HepG2 (cell line): ENCODE data around the gene SPI1. TPM values are rescaled to one million over a fixed set of nuclear protein-coding genes. Genes with fewer than 3 reads are reported as not detected.

Source experiments
- ADNP ChIP-seq: sonication (generic); formaldehyde crosslinking; IDR thresholded peaks from 2 replicates; pipeline ENCODE4 v1.4.0; 2020; ENCODE audit warnings: missing genetic modification reagents
- ATF3 ChIP-seq: sonication (generic); formaldehyde crosslinking; IDR thresholded peaks from 2 replicates; pipeline ENCODE4 v1.4.0; 2020; ENCODE audit warnings: missing genetic modification reagents
- BHLHE40 ChIP-seq: IDR thresholded peaks from 2 replicates; pipeline ENCODE4 v1.6.1; 2011; ENCODE audit warnings: low read length, improper control_type of control experiment
- E2F5 ChIP-seq: sonication (generic); formaldehyde crosslinking; conservative IDR thresholded peaks from 2 replicates; pipeline ENCODE4 v1.4.0; 2020; ENCODE audit warnings: missing genetic modification reagents
- HNF4A ChIP-seq: sonication (generic); formaldehyde crosslinking; IDR thresholded peaks from 2 replicates; pipeline ENCODE4 v1.4.0; 2020; ENCODE audit warnings: missing genetic modification reagents
- MTA1 ChIP-seq: sonication (generic); formaldehyde crosslinking; IDR thresholded peaks from 2 replicates; pipeline ENCODE4 v1.4.0; 2020; ENCODE audit warnings: missing genetic modification reagents, mild to moderate bottlenecking, borderline replicate concordance
- NR2F6 ChIP-seq, 2 experiments: IDR thresholded peaks; 2 replicates each; pipeline ENCODE4 v1.6.1; 2016; ENCODE audit warnings: antibody characterized with exemption in 1 of 2, mild to moderate bottlenecking in 1 of 2
- PITX1 ChIP-seq: sonication (generic); formaldehyde crosslinking; IDR thresholded peaks from 2 replicates; pipeline ENCODE4 v1.5.1; 2020; ENCODE audit warnings: mild to moderate bottlenecking, missing genetic modification reagents
- RFXAP ChIP-seq: sonication (generic); formaldehyde crosslinking; IDR thresholded peaks from 2 replicates; pipeline ENCODE4 v1.4.0; 2020; ENCODE audit warnings: missing genetic modification reagents, borderline replicate concordance
- TFDP2 ChIP-seq: sonication (generic); formaldehyde crosslinking; IDR thresholded peaks from 2 replicates; pipeline ENCODE4 v1.4.0; 2020; ENCODE audit warnings: missing genetic modification reagents
- TOPORS ChIP-seq: sonication (generic); formaldehyde crosslinking; IDR thresholded peaks from 2 replicates; pipeline ENCODE4 v1.8.0; 2023; ENCODE audit warnings: mild to moderate bottlenecking, missing genetic modification reagents
- ZBTB25 ChIP-seq: IDR thresholded peaks from 2 replicates; pipeline ENCODE4 v1.6.1; 2018; ENCODE audit warnings: missing genetic modification reagents
- ZMYM3 ChIP-seq: sonication (generic); formaldehyde crosslinking; IDR thresholded peaks from 2 replicates; pipeline ENCODE4 v1.5.1; 2020; ENCODE audit warnings: mild to moderate bottlenecking, missing genetic modification reagents
- ZNF142 ChIP-seq: sonication (generic); formaldehyde crosslinking; IDR thresholded peaks from 2 replicates; pipeline ENCODE4 v1.4.0; 2020; ENCODE audit warnings: missing genetic modification reagents
- ZNF160 ChIP-seq: sonication (generic); formaldehyde crosslinking; IDR thresholded peaks from 2 replicates; pipeline ENCODE4 v1.8.0; 2022; ENCODE audit warnings: mild to moderate bottlenecking, inconsistent platforms, missing genetic modification reagents
- ZNF556 ChIP-seq: sonication (generic); formaldehyde crosslinking; IDR thresholded peaks from 2 replicates; pipeline ENCODE4 v1.4.0; 2020; ENCODE audit warnings: mild to moderate bottlenecking, missing genetic modification reagents, borderline replicate concordance
- ZSCAN21 ChIP-seq: sonication (generic); formaldehyde crosslinking; IDR thresholded peaks from 2 replicates; pipeline ENCODE4 v1.8.0; 2022; ENCODE audit warnings: mild to moderate bottlenecking, missing genetic modification reagents, moderate library complexity, borderline replicate concordance
- polyA plus RNA-seq, 8 experiments: library from polyadenylated mRNA; depleted of rRNA in 3 of 8; stranded (reverse) in 7 of 8; unstranded in 1 of 8; fragments of >200 nt; fragmentation: Illumina TruSeq in 4 of 8; extraction: Trizol in 4 of 8; gene quantifications; 2 replicates each; pipeline versions ENCODE4 v1.2.1 to v1.2.3, GENCODE V29; 2011 to 2016; ENCODE audit warnings: low read depth in 4 of 8, missing spikeins in 1 of 8, mixed read lengths in 1 of 8; ENCODE audit not compliant: insufficient read depth in 1 of 8
- total RNA-seq, 5 experiments: library from RNA; depleted of rRNA; stranded (reverse); fragments of >200 nt; fragmentation: Illumina TruSeq; extraction: Trizol; gene quantifications; 2 replicates each; pipeline ENCODE4 v1.2.3, GENCODE V29; 2016; ENCODE audit warnings: low read depth in 1 of 5

SPI1 gene
- total and polyA plus RNA-seq, 2 of the 13 experiments (the other 11 are each of a cell fraction or from before 2014, with no cell fraction given) = not detected

GRCh38 chr11:47426062-47426956 lies 48.0 kb upstream of the SPI1 start, which contains the start of gene PSMC3 (continued):
- TF ChIP-seq ZSCAN21 (CRISPR knock-in tag) (0 out of 2 replicates have a peak, but pooled peaks have one; percentile 34), NR2F6 (IDR thresholded peaks at IDR 0.05) (no peak), NR2F6 (CRISPR knock-in tag; IDR thresholded peaks at IDR 0.05) (peak; percentile 39; the same call in 1 of the 2 replicates), ZMYM3 (CRISPR knock-in tag) (peak; percentile 28; the same call in 1 of the 2 replicates), TFDP2 (peak; percentile 98), HNF4A (CRISPR knock-in tag) (peak; percentile 8), ZBTB25 (CRISPR knock-in tag) (peak; percentile 76; the same call in 1 of the 2 replicates), ATF3 (CRISPR knock-in tag) (peak; percentile 21; the same call in 1 of the 2 replicates), ZNF160 (0 out of 2 replicates have a peak, but pooled peaks have one; percentile 40), ZNF142 (CRISPR knock-in tag) (peak; percentile 99), ZNF556 (peak; percentile 6; the same call in 1 of the 2 replicates), PITX1 (CRISPR knock-in tag) (no peak), E2F5 (peak; percentile 79; the same call in 1 of the 2 replicates), MTA1 (CRISPR knock-in tag) (no peak), TOPORS (CRISPR knock-in tag) (peak; percentile 63; the same call in 1 of the 2 replicates), RFXAP (CRISPR knock-in tag) (peak; percentile 70), BHLHE40 (peak; percentile 34; the same call in 1 of the 2 replicates), ADNP (CRISPR knock-in tag) (no peak)
